SK-N-MC (cell line): ENCODE results near the gene GGACT.

Source experiments
- EZH2 ChIP-seq: fragments of 200-600 bp; sonication (generic); IDR thresholded peaks from one replicate; pipeline ENCODE4 v1.6.1; 2017; ENCODE audit warnings: antibody characterized with exemption
- POLR2AphosphoS5 ChIP-seq: IDR thresholded peaks from 2 replicates; pipeline ENCODE4 v1.6.1; 2012; ENCODE audit warnings: mild to moderate bottlenecking, low read depth, low read length, borderline replicate concordance

DNA sequence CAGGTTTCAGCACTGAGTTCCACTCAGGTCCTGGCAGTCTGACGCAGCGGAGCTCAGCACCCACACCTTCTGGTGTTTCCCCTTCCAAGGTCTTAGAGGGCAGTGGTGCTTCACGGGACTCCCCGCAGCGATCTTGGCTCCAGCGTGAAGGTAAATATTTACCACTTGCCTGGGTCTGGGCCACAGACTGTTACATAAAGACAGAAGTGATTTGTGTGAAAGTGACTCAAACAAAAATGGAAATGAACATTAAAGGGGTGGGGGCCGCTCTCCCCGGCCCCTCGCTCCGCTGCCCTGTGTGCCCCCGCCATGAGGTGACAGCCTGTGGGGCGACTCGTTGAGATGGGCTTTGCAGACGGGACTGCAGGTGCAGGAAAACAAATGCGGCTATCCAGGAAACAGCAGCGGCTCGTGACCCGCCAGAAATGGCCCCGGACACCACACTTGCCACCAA, 55.0 kb downstream of the GGACT start:
- TF ChIP-seq EZH2 (no peak), POLR2AphosphoS5 (no peak)
